22Rv1 (cell line): ENCODE results near the gene HMGB2.

Experiments used
- H3K27ac ChIP-seq: fragments of 450-650 bp; 2 replicates; pipeline ENCODE4 v1.5.1; 2017
- CTCF ChIP-seq: fragments of 450-650 bp; IDR thresholded peaks from 2 replicates; pipeline ENCODE4 v1.5.1; 2017; ENCODE audit warnings: mild to moderate bottlenecking
- ZFX ChIP-seq: fragments of 450-650 bp; IDR thresholded peaks from 2 replicates; pipeline ENCODE4 v1.6.1; 2017; ENCODE audit warnings: antibody characterized with exemption, borderline replicate concordance

Gene HMGB2

GRCh38 chr4:173334891-173335752 lies 964 bp upstream of the HMGB2 start:
- TF ChIP-seq ZFX (no peak), CTCF (no peak)
- H3K27ac ChIP-seq, result peak overlapping the region; percentile 97

- TF ChIP-seq CTCF (no peak), ZFX (no peak)
- peak overlapping the region; percentile 97 for H3K27ac ChIP-seq
Observed at GRCh38 chr4:173333658-173334084, 487 bp downstream of the HMGB2 start.

- peak overlapping the region; percentile 97 for H3K27ac ChIP-seq
- TF ChIP-seq ZFX (no peak), CTCF (no peak)
Observed at GRCh38 chr4:173332963-173333657, 1.0 kb downstream of the HMGB2 start.

- no peak for TF ChIP-seq CTCF
- TF ChIP-seq ZFX, result no peak
- H3K27ac ChIP-seq, result peak overlapping the region; percentile 97
Observed at GRCh38 chr4:173332021-173332487, 2.1 kb downstream of the HMGB2 start.

GRCh38 chr4:173330590-173330989 lies 3.6 kb downstream of the HMGB2 start:
- no peak for TF ChIP-seq CTCF
- TF ChIP-seq ZFX, result no peak
- H3K27ac ChIP-seq, result peak overlapping the region; percentile 97

- peak overlapping the region; percentile 97 for H3K27ac ChIP-seq
- no peak for TF ChIP-seq ZFX
- TF ChIP-seq CTCF, result no peak
Observed at GRCh38 chr4:173328236-173328901, 5.8 kb downstream of the HMGB2 start.
